RWPE2 (cell line): ENCODE data around the gene DGCR8.

ENCODE experiments used
- ATAC-seq: fragments of 200-7000 bp; cut with Tn5 transposase; 3 replicates; pipeline ENCODE4 v1.9.1; 2021; ENCODE audit warnings: low read depth
- DNase-seq: peaks from one replicate; pipeline ENCODE4 v3.0.0-alpha.2; 2020; ENCODE audit warnings: low spot score
- H3K27ac ChIP-seq: fragments of 450-650 bp; 2 replicates; pipeline ENCODE4 v1.5.1; 2017; ENCODE audit warnings: mild to moderate bottlenecking; ENCODE audit not compliant: poor library complexity, severe bottlenecking
- H3K27me3 ChIP-seq: fragments of 250-450 bp; sonication (Bioruptor Pico); 2 replicates; pipeline ENCODE4 v1.5.1; 2021; ENCODE audit warnings: mild to moderate bottlenecking, moderate library complexity; ENCODE audit not compliant: insufficient read depth, poor library complexity, severe bottlenecking
- H3K36me3 ChIP-seq: fragments of 250-450 bp; sonication (Bioruptor Pico); 2 replicates; pipeline ENCODE4 v1.5.1; 2020; ENCODE audit warnings: low read depth, mild to moderate bottlenecking, moderate library complexity
- H3K4me1 ChIP-seq: fragments of 250-450 bp; sonication (Bioruptor Pico); 2 replicates; pipeline ENCODE4 v1.5.1; 2021; ENCODE audit warnings: mild to moderate bottlenecking, moderate library complexity; ENCODE audit not compliant: insufficient read depth, poor library complexity, severe bottlenecking
- H3K4me3 ChIP-seq: fragments of 250-450 bp; sonication (Bioruptor Pico); 2 replicates; pipeline ENCODE4 v1.5.1; 2021; ENCODE audit warnings: mild to moderate bottlenecking, moderate library complexity; ENCODE audit not compliant: severe bottlenecking
- H3K9me3 ChIP-seq: fragments of 250-450 bp; sonication (Bioruptor Pico); 2 replicates; pipeline ENCODE4 v1.5.1; 2021; ENCODE audit warnings: mild to moderate bottlenecking, moderate library complexity; ENCODE audit not compliant: severe bottlenecking
- TF ChIP-seq, protein P1 (sequence below): fragments of 450-650 bp; IDR thresholded peaks from one replicate; pipeline ENCODE4 v1.5.1; 2017; ENCODE audit warnings: mild to moderate bottlenecking, moderate library complexity; ENCODE audit not compliant: poor library complexity, severe bottlenecking

Gene DGCR8

DNA sequence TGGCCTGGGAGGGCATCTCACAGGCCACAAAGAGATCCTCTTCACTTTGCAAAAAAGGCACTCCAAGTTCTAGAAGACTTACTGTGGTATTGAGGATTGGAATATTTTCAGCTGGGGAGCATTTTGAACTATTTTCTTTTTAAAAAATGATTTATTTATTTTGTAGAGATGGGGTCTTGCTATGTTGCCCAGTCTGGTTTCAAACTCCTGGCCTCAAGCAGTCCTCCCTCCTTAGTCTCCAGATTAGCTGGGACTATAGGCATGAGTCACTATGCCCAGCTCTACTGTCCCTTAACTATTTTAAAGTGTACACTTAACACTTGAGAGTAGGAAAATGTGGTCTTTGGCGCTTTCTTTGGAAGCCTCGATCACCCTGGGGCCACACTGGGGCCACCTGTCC lies 24.9 kb upstream of the DGCR8 start:
- Histone ChIP-seq H3K4me1 (no peaks in the 10 kb centered on the region), H3K36me3 (0 out of 2 replicates have a peak, but pooled peaks cover 3% of the 10 kb centered on the region), H3K9me3 (no peaks in the 10 kb centered on the region), H3K27ac (no peak overlapping the region), H3K27me3 (no peaks in the 10 kb centered on the region), H3K4me3 (no peak overlapping the region)
- TF ChIP-seq, protein P1, sequence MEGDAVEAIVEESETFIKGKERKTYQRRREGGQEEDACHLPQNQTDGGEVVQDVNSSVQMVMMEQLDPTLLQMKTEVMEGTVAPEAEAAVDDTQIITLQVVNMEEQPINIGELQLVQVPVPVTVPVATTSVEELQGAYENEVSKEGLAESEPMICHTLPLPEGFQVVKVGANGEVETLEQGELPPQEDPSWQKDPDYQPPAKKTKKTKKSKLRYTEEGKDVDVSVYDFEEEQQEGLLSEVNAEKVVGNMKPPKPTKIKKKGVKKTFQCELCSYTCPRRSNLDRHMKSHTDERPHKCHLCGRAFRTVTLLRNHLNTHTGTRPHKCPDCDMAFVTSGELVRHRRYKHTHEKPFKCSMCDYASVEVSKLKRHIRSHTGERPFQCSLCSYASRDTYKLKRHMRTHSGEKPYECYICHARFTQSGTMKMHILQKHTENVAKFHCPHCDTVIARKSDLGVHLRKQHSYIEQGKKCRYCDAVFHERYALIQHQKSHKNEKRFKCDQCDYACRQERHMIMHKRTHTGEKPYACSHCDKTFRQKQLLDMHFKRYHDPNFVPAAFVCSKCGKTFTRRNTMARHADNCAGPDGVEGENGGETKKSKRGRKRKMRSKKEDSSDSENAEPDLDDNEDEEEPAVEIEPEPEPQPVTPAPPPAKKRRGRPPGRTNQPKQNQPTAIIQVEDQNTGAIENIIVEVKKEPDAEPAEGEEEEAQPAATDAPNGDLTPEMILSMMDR: no peak
- no peak for DNase-seq
- ATAC-seq: no peak

DNA sequence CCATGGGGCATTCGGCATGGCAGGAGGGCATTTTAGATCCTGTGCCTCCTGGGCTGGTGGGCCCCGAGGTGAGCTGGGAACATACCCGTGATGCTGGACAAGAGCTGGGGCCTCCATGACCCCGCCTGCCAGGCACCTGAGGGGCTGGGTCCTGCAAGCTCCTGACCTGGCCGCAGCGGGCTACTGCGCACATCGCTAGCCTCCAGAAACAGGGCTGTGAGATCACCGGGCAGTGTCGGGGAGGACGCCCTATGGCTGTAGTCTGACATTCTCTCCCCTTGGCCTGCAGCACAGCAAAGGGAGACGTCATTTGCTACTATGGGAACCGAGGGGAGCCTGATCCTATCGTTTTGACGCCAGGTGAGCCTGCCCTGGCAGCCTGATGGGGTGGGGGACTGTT lies 24.4 kb upstream of the DGCR8 start:
- H3K9me3 ChIP-seq: no peaks in the 10 kb centered on the region
- no peak for DNase-seq
- no peaks in the 10 kb centered on the region for H3K4me1 ChIP-seq
- ATAC-seq: no peak
- no peaks in the 10 kb centered on the region for H3K27me3 ChIP-seq
- H3K36me3 ChIP-seq: 0 out of 2 replicates have a peak, but pooled peaks cover 3% of the 10 kb centered on the region
- H3K4me3 ChIP-seq: no peak overlapping the region
- TF ChIP-seq, protein P1: no peak
- H3K27ac ChIP-seq: no peak overlapping the region

DNA sequence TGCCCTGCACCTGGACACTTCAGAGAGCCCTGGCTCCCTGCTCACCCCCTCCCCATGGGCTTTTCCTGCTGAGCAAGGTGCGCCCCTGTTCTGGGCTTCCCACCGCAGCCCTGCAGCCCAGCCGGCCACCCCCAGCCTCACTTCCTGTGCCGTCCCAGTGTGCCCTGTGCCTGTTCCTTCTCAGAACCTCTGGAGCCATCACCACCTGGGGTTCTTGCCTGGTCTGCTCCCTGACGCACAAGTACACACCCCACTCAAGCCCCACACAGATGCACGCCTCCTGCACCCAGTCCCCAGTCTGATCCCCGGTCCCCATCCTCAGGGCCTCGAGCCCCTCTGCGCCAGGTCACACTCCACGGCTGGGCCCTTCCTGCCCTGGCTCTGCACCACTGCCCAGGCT lies 23.9 kb upstream of the DGCR8 start:
- no peak for ATAC-seq
- H3K4me1 ChIP-seq: peaks cover 1% of the 10 kb centered on the region

DNA sequence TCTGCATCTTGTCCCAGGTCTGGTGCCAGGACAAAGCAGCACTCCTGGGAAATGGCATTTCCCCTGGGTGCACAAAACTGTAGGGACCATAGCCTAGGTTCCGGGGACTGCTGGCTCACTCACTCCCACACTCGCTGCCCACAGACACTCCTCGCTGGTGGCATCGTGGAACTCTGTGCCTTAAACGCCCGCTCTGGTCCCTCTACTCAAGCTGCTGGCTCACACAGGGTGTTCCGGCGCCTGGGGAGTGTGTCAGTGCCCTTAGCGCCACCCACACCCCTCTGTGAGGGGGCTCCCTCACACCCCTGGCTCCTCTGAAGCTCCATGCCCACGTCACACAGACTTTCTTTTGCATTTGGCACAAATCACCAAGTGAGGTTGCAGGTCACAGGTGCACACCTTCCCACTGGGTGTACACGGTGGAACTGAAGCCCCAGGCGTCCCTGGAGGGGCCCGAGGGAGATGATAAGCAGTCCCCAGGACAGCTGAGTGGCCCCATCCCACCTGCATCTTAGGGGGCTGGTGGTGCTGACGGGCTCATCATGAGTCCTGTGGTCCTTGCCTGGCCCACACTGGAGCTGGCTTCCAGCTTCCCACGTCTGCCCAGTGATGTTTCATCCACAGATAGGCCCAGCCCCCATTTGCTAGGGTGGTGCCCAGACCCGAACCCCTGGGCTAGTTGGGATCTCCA lies 23.2 kb upstream of the DGCR8 start:
- no peak for DNase-seq
- no peak for ATAC-seq
- H3K4me3 ChIP-seq: no peak overlapping the region
- H3K27me3 ChIP-seq: no peaks in the 10 kb centered on the region
- H3K4me1 ChIP-seq: peaks cover 8% of the 10 kb centered on the region
- H3K9me3 ChIP-seq: no peaks in the 10 kb centered on the region
- TF ChIP-seq, protein P1: no peak
- no peaks in the 10 kb centered on the region for H3K36me3 ChIP-seq
- H3K27ac ChIP-seq: no peak overlapping the region

More for the DNA sequence above, 23.9 kb upstream of the DGCR8 start:
- Histone ChIP-seq H3K9me3 (no peaks in the 10 kb centered on the region), H3K27me3 (no peaks in the 10 kb centered on the region), H3K36me3 (0 out of 2 replicates have a peak, but pooled peaks cover 1% of the 10 kb centered on the region), H3K27ac (no peak overlapping the region), H3K4me3 (no peak overlapping the region)
- TF ChIP-seq, protein P1: no peak
- no peak for DNase-seq

DNA sequence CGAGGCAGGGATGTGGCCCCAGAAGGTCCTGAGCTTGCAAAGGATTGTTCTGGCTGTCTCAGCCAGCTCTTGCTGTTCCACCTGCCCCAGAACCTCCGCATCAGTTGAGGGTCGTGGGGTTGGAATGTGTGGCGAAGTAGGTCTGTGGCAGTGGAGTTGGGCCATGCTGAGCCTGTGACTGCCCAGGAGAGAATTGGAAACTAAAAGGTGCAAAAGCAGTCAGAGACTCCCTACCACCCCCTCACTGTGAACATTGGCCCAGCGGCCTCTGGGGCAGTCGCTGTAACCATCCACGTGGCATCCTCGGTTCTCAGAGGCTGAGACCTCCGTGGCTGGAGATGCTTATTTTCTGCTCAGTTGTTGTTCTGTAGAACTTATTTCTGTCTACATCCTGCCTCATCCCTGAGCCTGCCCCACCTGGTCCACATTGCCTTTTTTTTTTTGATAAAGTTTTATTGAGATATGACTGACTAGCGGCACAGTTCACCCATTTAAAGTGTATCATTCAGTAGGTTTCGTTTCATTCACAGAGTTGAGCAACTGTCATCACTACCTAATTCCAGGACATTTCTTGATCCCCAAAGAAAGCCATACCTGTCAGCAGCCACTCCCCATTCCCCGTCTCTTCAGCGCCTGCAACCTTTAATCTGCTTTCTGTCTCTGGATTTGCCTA lies 22.3 kb upstream of the DGCR8 start:
- DNase-seq (no peak), ATAC-seq (no peak)
- Histone ChIP-seq H3K36me3 (no peaks in the 10 kb centered on the region), H3K4me1 (peaks cover 16% of the 10 kb centered on the region), H3K27me3 (no peaks in the 10 kb centered on the region), H3K9me3 (no peaks in the 10 kb centered on the region), H3K4me3 (no peak overlapping the region), H3K27ac (no peak overlapping the region)
- TF ChIP-seq, protein P1: no peak
